Motor neuron (in vitro differentiated cells): ENCODE data around the gene KRTAP20-1. TPM values are rescaled to one million over a fixed set of nuclear protein-coding genes. Genes with fewer than 3 reads are reported as not detected.

ENCODE experiments used
- total RNA-seq, 8 experiments: library from RNA; unstranded; fragments of 300-600 nt; gene quantifications; 2 replicates each; pipeline versions ENCODE4 v1.2.3 to v1.2.4, GENCODE V29; 2022

Gene KRTAP20-1
- total RNA-seq, 8 experiments from 2014 or later = not detected

Other genes starting within 250 kb of the KRTAP20-1 start
- under 1 TPM in 1 of 8 experiments, not detected in 7; 0.29 TPM for gene KRTAP13-2, start 244.2 kb upstream of the KRTAP20-1 start, total RNA-seq
- gene KRTAP13-1, start 220.4 kb upstream of the KRTAP20-1 start, total RNA-seq = not detected
- gene KRTAP13-3, start 190.5 kb upstream of the KRTAP20-1 start, total RNA-seq = not detected
- gene KRTAP13-4, start 186.2 kb upstream of the KRTAP20-1 start, total RNA-seq = under 1 TPM in 4 of 8 experiments, not detected in 4; 0.36 to 0.87 (median 0.62) TPM
- under 1 TPM in 1 of 8 experiments, not detected in 7; 0.71 TPM for gene KRTAP15-1, start 176.2 kb upstream of the KRTAP20-1 start, total RNA-seq
- gene KRTAP19-1, start 136.1 kb upstream of the KRTAP20-1 start, total RNA-seq = under 1 TPM in 1 of 8 experiments, not detected in 7; 0.76 TPM
- not detected for gene KRTAP19-2, start 129.0 kb upstream of the KRTAP20-1 start, total RNA-seq
- gene KRTAP19-3, start 124.4 kb upstream of the KRTAP20-1 start, total RNA-seq = not detected
- gene KRTAP19-4, start 119.3 kb upstream of the KRTAP20-1 start, total RNA-seq = not detected
- gene KRTAP19-5, start 114.3 kb upstream of the KRTAP20-1 start, total RNA-seq = not detected
- gene KRTAP19-6, start 74.6 kb upstream of the KRTAP20-1 start, total RNA-seq = not detected
- not detected for gene KRTAP19-7, start 55.1 kb upstream of the KRTAP20-1 start, total RNA-seq
- gene KRTAP22-2, start 26.0 kb upstream of the KRTAP20-1 start, total RNA-seq = not detected
- not detected for gene KRTAP6-3, start 24.0 kb upstream of the KRTAP20-1 start, total RNA-seq
- not detected for gene KRTAP6-2, start 17.5 kb upstream of the KRTAP20-1 start, total RNA-seq
- not detected for gene KRTAP22-1, start 15.3 kb upstream of the KRTAP20-1 start, total RNA-seq
- gene KRTAP6-1, start 2.5 kb upstream of the KRTAP20-1 start, total RNA-seq = not detected
- gene KRTAP20-4, start 4.2 kb downstream of the KRTAP20-1 start, total RNA-seq = not detected
- not detected for gene KRTAP20-2, start 18.8 kb downstream of the KRTAP20-1 start, total RNA-seq
- not detected for gene KRTAP20-3, start 26.4 kb downstream of the KRTAP20-1 start, total RNA-seq
- not detected for gene KRTAP21-3, start 102.4 kb downstream of the KRTAP20-1 start, total RNA-seq
- not detected for gene KRTAP21-2, start 130.8 kb downstream of the KRTAP20-1 start, total RNA-seq
- not detected for gene KRTAP21-1, start 139.0 kb downstream of the KRTAP20-1 start, total RNA-seq
- gene KRTAP8-1, start 196.8 kb downstream of the KRTAP20-1 start, total RNA-seq = under 1 TPM in 1 of 8 experiments, not detected in 7; 0.71 TPM
- gene KRTAP7-1, start 213.3 kb downstream of the KRTAP20-1 start, total RNA-seq = under 1 TPM in 2 of 8 experiments, not detected in 6; 0.47 to 0.71 TPM